ENCODE results near the gene FRAS1.
"Not testable (repeated sequence)": the region's sequence is repeated elsewhere in the genome, so short reads cannot be mapped to it uniquely, and the experiment has no call there.

GRCh38 chr4:78125834-78126331 lies 68.8 kb downstream of the FRAS1 start:
- not testable (repeated sequence) for TF ChIP-seq CTCF (conservative IDR thresholded peaks at IDR 0.05); EZH2 (IDR thresholded peaks at IDR 0.05; ENCODE audit: low read depth)
